Measurements from ENCODE around the gene UBE2D2. TPM values are rescaled to one million over a fixed set of nuclear protein-coding genes. Genes with fewer than 3 reads are reported as not detected.

The UBE2D2 gene
- total and polyA plus RNA-seq, 2 of the 13 experiments (the other 11 are each of a cell fraction or from before 2014, with no cell fraction given) = 79.1 to 109 TPM

DNA sequence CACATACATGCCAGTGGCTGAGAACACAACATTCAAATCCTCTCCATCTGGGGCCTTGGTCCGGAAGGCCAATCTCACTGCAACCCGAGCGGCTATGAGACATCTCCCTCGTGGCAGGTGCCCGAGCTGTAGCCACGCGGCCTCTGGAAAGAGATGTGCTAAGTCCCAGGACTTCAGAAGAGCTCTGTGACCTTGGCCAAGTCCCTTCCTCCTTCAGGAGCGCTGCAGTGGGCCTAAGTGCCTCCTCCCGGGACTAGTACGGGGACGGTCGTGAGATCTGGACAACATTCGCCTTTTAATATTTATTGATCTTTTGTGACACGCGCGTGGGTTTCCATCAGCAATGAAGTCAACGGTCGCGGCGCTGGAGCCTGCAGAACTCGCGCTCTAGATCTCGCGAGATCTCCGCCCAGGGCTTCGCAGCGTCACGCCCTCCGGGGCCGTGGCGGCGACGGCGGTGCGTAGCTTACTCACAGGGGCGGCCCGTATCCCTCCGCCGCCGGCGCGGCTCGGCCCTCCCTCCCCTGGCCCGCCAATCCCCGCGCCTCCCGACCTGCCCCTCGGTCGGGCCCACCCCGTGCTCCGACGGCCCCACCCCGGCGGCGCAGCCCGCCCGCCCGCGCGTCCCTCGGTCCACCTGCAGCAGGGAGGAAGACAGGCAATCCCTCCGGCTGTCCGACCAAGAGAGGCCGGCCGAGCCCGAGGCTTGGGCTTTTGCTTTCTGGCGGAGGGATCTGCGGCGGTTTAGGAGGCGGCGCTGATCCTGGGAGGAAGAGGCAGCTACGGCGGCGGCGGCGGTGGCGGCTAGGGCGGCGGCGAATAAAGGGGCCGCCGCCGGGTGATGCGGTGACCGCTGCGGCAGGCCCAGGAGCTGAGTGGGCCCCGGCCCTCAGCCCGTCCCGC lies at the start of gene UBE2D2 (continued):
- TF ChIP-seq, protein P1, sequence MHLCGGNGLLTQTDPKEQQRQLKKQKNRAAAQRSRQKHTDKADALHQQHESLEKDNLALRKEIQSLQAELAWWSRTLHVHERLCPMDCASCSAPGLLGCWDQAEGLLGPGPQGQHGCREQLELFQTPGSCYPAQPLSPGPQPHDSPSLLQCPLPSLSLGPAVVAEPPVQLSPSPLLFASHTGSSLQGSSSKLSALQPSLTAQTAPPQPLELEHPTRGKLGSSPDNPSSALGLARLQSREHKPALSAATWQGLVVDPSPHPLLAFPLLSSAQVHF (CRISPR knock-in tag; IDR thresholded peaks at IDR 0.05) = peak; percentile 71
- peak; percentile 88; the same call in 1 of the 2 replicates for TF ChIP-seq ZNF777 (CRISPR knock-in tag; IDR thresholded peaks at IDR 0.05)
- TF ChIP-seq, protein P2, sequence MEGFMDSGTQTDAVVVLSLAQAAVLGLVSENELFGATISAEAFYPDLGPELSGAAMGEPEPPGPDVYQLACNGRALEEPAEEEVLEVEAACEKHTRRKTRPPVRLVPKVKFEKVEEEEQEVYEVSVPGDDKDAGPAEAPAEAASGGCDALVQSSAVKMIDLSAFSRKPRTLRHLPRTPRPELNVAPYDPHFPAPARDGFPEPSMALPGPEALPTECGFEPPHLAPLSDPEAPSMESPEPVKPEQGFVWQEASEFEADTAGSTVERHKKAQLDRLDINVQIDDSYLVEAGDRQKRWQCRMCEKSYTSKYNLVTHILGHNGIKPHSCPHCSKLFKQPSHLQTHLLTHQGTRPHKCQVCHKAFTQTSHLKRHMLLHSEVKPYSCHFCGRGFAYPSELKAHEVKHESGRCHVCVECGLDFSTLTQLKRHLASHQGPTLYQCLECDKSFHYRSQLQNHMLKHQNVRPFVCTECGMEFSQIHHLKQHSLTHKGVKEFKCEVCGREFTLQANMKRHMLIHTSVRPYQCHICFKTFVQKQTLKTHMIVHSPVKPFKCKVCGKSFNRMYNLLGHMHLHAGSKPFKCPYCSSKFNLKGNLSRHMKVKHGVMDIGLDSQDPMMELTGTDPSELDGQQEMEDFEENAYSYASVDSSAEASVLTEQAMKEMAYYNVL (CRISPR knock-in tag; IDR thresholded peaks at IDR 0.05; ENCODE audit: borderline replicate concordance) = peak; percentile 26; the same call in 1 of the 2 replicates
- TF ChIP-seq FOXC1 (CRISPR knock-in tag; IDR thresholded peaks at IDR 0.05; ENCODE audit: borderline replicate concordance) = peak; percentile 31; the same call in 1 of the 2 replicates
- TF ChIP-seq, protein P3, sequence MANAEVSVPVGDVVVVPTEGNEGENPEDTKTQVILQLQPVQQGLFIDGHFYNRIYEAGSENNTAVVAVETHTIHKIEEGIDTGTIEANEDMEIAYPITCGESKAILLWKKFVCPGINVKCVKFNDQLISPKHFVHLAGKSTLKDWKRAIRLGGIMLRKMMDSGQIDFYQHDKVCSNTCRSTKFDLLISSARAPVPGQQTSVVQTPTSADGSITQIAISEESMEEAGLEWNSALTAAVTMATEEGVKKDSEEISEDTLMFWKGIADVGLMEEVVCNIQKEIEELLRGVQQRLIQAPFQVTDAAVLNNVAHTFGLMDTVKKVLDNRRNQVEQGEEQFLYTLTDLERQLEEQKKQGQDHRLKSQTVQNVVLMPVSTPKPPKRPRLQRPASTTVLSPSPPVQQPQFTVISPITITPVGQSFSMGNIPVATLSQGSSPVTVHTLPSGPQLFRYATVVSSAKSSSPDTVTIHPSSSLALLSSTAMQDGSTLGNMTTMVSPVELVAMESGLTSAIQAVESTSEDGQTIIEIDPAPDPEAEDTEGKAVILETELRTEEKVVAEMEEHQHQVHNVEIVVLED (CRISPR knock-in tag; IDR thresholded peaks at IDR 0.05; ENCODE audit: borderline replicate concordance) = peak; percentile 94
- no peak for TF ChIP-seq TSC22D2 (CRISPR knock-in tag; IDR thresholded peaks at IDR 0.05; ENCODE audit: borderline replicate concordance)
- TF ChIP-seq, protein P4, sequence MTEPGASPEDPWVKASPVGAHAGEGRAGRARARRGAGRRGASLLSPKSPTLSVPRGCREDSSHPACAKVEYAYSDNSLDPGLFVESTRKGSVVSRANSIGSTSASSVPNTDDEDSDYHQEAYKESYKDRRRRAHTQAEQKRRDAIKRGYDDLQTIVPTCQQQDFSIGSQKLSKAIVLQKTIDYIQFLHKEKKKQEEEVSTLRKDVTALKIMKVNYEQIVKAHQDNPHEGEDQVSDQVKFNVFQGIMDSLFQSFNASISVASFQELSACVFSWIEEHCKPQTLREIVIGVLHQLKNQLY (CRISPR knock-in tag; IDR thresholded peaks at IDR 0.05) = no peak
- TF ChIP-seq ZNF543 (CRISPR knock-in tag; IDR thresholded peaks at IDR 0.05) = 0 out of 2 replicates have a peak, but pooled peaks have one; percentile 41
- TF ChIP-seq POLR2AphosphoS5 (IDR thresholded peaks at IDR 0.05; ENCODE audit: low read depth, low read length) = peak; percentile 85
- TF ChIP-seq ZNF124 (CRISPR knock-in tag; IDR thresholded peaks at IDR 0.05) = no peak
- peak; percentile 77; the same call in 1 of the 2 replicates for TF ChIP-seq ZNF558 (CRISPR knock-in tag; IDR thresholded peaks at IDR 0.05; ENCODE audit: borderline replicate concordance)
- peak; percentile 84; the same call in 1 of the 2 replicates for TF ChIP-seq REPIN1 (CRISPR knock-in tag; IDR thresholded peaks at IDR 0.05; ENCODE audit: borderline replicate concordance, low read depth)
- no peak for TF ChIP-seq ZNF549 (CRISPR knock-in tag; IDR thresholded peaks at IDR 0.05)
- no peak for TF ChIP-seq ZNF782 (CRISPR knock-in tag; IDR thresholded peaks at IDR 0.05; ENCODE audit: borderline replicate concordance)
- TF ChIP-seq ZNF160 (CRISPR knock-in tag; IDR thresholded peaks at IDR 0.05) = 0 out of 2 replicates have a peak, but pooled peaks have one; percentile 3
- TF ChIP-seq, protein P5, sequence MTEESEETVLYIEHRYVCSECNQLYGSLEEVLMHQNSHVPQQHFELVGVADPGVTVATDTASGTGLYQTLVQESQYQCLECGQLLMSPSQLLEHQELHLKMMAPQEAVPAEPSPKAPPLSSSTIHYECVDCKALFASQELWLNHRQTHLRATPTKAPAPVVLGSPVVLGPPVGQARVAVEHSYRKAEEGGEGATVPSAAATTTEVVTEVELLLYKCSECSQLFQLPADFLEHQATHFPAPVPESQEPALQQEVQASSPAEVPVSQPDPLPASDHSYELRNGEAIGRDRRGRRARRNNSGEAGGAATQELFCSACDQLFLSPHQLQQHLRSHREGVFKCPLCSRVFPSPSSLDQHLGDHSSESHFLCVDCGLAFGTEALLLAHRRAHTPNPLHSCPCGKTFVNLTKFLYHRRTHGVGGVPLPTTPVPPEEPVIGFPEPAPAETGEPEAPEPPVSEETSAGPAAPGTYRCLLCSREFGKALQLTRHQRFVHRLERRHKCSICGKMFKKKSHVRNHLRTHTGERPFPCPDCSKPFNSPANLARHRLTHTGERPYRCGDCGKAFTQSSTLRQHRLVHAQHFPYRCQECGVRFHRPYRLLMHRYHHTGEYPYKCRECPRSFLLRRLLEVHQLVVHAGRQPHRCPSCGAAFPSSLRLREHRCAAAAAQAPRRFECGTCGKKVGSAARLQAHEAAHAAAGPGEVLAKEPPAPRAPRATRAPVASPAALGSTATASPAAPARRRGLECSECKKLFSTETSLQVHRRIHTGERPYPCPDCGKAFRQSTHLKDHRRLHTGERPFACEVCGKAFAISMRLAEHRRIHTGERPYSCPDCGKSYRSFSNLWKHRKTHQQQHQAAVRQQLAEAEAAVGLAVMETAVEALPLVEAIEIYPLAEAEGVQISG (CRISPR knock-in tag; IDR thresholded peaks at IDR 0.05) = peak; percentile 87
- peak; percentile 95 for TF ChIP-seq CHD2 (IDR thresholded peaks at IDR 0.05; ENCODE audit: low read depth, low read length)
- TF ChIP-seq MAZ (IDR thresholded peaks at IDR 0.05; ENCODE audit: borderline replicate concordance, low read depth, low read length) = peak; percentile 87
- peak; percentile 92 for TF ChIP-seq MAZ (CRISPR knock-in tag; IDR thresholded peaks at IDR 0.05; ENCODE audit: low read depth)
- 0 out of 2 replicates have a peak, but pooled peaks have one; percentile 42 for TF ChIP-seq ZSCAN12 (CRISPR knock-in tag; IDR thresholded peaks at IDR 0.05)
